Lower leg skin (tissue), 3 donors: Measurements from ENCODE around the gene PPM1E.

Experiments
- CTCF ChIP-seq, 3 donors: fragments of 450-650 bp; IDR thresholded peaks; one replicate each; pipeline ENCODE4 v1.5.1; 2016; ENCODE audit warnings: antibody characterized with exemption in 3 of 3, mild to moderate bottlenecking in 3 of 3, moderate library complexity in 2 of 3
- POLR2A ChIP-seq, 2 donors: fragments of 450-650 bp; IDR thresholded peaks; one replicate each; pipeline ENCODE4 v1.6.1; 2016 to 2017; ENCODE audit warnings: antibody characterized with exemption in 2 of 2, mild to moderate bottlenecking in 1 of 2, moderate library complexity in 1 of 2

- TF ChIP-seq CTCF (IDR thresholded peaks at IDR 0.05) (peak in 1 of 3 donors; percentile 69), POLR2A (IDR thresholded peaks at IDR 0.05) (no peak)
Observed at GRCh38 chr17:59004338-59005111, 248.9 kb downstream of the PPM1E start.
